ENCODE measurements around the gene CR1. TPM values are rescaled to one million over a fixed set of nuclear protein-coding genes. Genes with fewer than 3 reads are reported as not detected.
"Not testable (repeated sequence)": the region's sequence is repeated elsewhere in the genome, so short reads cannot be mapped to it uniquely, and the experiment has no call there.

The CR1 gene
- polyA plus RNA-seq, 3 donors, result 11.3 to 30.8 (median 26.5) TPM

- H3K27ac Mint-ChIP-seq; H2AFZ ChIP-seq (ENCODE audit: insufficient read depth, low read depth, low read length, poor library complexity, severe bottlenecking): not testable (repeated sequence)
- peaks cover 4 to 63% of the 10 kb centered on the region in 2 donors for H3K36me3 ChIP-seq (replicated peaks in 1 of 2; ENCODE audit: control insufficient read depth in 1 of 2, insufficient read depth in 2 of 2, low read length in 2 of 2)
Observed at GRCh38 chr1:207575381-207575780, 79.4 kb downstream of the CR1 start.

GRCh38 chr1:207578796-207579435 is 83.0 kb downstream of the CR1 start:
- no peak overlapping the region for H3K4me3 Mint-ChIP-seq
- Histone ChIP-seq H3K27me3 (ENCODE audit: control insufficient read depth in 2 of 2, insufficient read depth in 2 of 2, low read length in 2 of 2) (no peaks in the 10 kb centered on the region), H3K27ac (ENCODE audit: low read depth in 1 of 2, low read length in 2 of 2) (no peak overlapping the region), H3K4me3 (replicated peaks in 1 of 3; ENCODE audit: low read depth in 2 of 3, low read length in 3 of 3) (no peak overlapping the region), H3K36me3 (replicated peaks in 1 of 2; ENCODE audit: control insufficient read depth in 1 of 2, insufficient read depth in 2 of 2, low read length in 2 of 2) (peaks cover 18 to 97% of the 10 kb centered on the region in 2 donors), H3K4me1 (ENCODE audit: control insufficient read depth in 1 of 2, insufficient read depth in 2 of 2, low read length in 2 of 2) (peaks cover 0 to under 1% of the 10 kb centered on the region in 2 donors), H2AFZ (ENCODE audit: insufficient read depth, low read depth, low read length, poor library complexity, severe bottlenecking) (no peak overlapping the region), H3K4me2 (replicated peaks; ENCODE audit: extremely low read depth, low read length, poor library complexity, severe bottlenecking) (no peak overlapping the region), H3K9me3 (replicated peaks in 1 of 2; ENCODE audit: control insufficient read depth in 1 of 2, insufficient read depth in 1 of 2, low read length in 2 of 2) (no peaks in the 10 kb centered on the region), H3K9ac (ENCODE audit: insufficient read depth, low read length, poor library complexity, severe bottlenecking) (no peak overlapping the region), H3K79me2 (ENCODE audit: insufficient read depth, low read length) (no peaks in the 10 kb centered on the region), H4K20me1 (ENCODE audit: insufficient read depth, low read length) (peaks cover 2% of the 10 kb centered on the region)
- H3K27ac Mint-ChIP-seq, result peak overlapping the region in 1 of 7 donors; percentile 19
- no peak for TF ChIP-seq CTCF (IDR thresholded peaks at IDR 0.05)
- H3K36me3 Mint-ChIP-seq, result peaks cover 80 to 88% of the 10 kb centered on the region in 2 donors
- 75% methylated on average over 1 of the region's 5 CpGs for WGBS (ENCODE audit: insufficient coverage)
- H3K4me1 Mint-ChIP-seq, result peaks cover 7% of the 10 kb centered on the region
- intact Hi-C loops (cut with micrococcal nuclease), result no loop called here
- no peak for DNase-seq
- H3K9me3 Mint-ChIP-seq, result no peaks in the 10 kb centered on the region
- H3K27me3 Mint-ChIP-seq (ENCODE audit: low read depth in 3 of 3), result no peaks in the 10 kb centered on the region

More at GRCh38 chr1:207575381-207575780, 79.4 kb downstream of the CR1 start:
- H3K27me3 ChIP-seq (ENCODE audit: control insufficient read depth in 2 of 2, insufficient read depth in 2 of 2, low read length in 2 of 2); H4K20me1 ChIP-seq (ENCODE audit: insufficient read depth, low read length); H3K27me3 Mint-ChIP-seq (ENCODE audit: low read depth in 3 of 3); H3K4me2 ChIP-seq (replicated peaks; ENCODE audit: extremely low read depth, low read length, poor library complexity, severe bottlenecking); H3K79me2 ChIP-seq (ENCODE audit: insufficient read depth, low read length); H3K27ac ChIP-seq (ENCODE audit: low read depth in 1 of 2, low read length in 2 of 2); DNase-seq; H3K4me3 ChIP-seq (replicated peaks in 1 of 3; ENCODE audit: low read depth in 2 of 3, low read length in 3 of 3); H3K9me3 Mint-ChIP-seq; H3K9me3 ChIP-seq (replicated peaks in 1 of 2; ENCODE audit: control insufficient read depth in 1 of 2, insufficient read depth in 1 of 2, low read length in 2 of 2); H3K4me3 Mint-ChIP-seq; intact Hi-C loops (cut with micrococcal nuclease); H3K9ac ChIP-seq (ENCODE audit: insufficient read depth, low read length, poor library complexity, severe bottlenecking): not testable (repeated sequence)
- peaks cover 53 to 61% of the 10 kb centered on the region in 2 donors for H3K36me3 Mint-ChIP-seq
- no CpG with 5 or more reads among the region's 4 CpGs for WGBS (ENCODE audit: insufficient coverage)
- peaks cover 21% of the 10 kb centered on the region for H3K4me1 Mint-ChIP-seq
- H3K4me1 ChIP-seq (ENCODE audit: control insufficient read depth in 1 of 2, insufficient read depth in 2 of 2, low read length in 2 of 2), result peaks cover 10 to 17% of the 10 kb centered on the region in 2 donors

Data from CD14-positive monocyte (primary cell).